ENCODE measurements around the gene FGF8.

GRCh38 chr10:101775273-101776160, at the start of gene FGF8:
- TF ChIP-seq JUND (IDR thresholded peaks at IDR 0.05; ENCODE audit: borderline replicate concordance, low read depth, low read length) (no peak), JUND (tag; IDR thresholded peaks at IDR 0.05; ENCODE audit: borderline replicate concordance, low read depth, low read length) (no peak), ETV6 (IDR thresholded peaks at IDR 0.05; ENCODE audit: borderline replicate concordance in 1 of 2, low read depth in 2 of 2, low read length in 1 of 2) (no peak), ETV6 (CRISPR knock-in tag; IDR thresholded peaks at IDR 0.05; ENCODE audit: borderline replicate concordance) (no peak), RBM14 (IDR thresholded peaks at IDR 0.05; ENCODE audit: borderline replicate concordance, insufficient read depth, low read depth, low read length) (no peak), ZNF740 (CRISPR knock-in tag; IDR thresholded peaks at IDR 0.05) (no peak), ZNF740 (tag; IDR thresholded peaks at IDR 0.05) (no peak), TEAD2 (tag; IDR thresholded peaks at IDR 0.05) (no peak), POLR2AphosphoS5 (IDR thresholded peaks at IDR 0.05; ENCODE audit: control insufficient read depth, insufficient read depth, low read depth, low read length) (no peak), SETDB1 (IDR thresholded peaks at IDR 0.05; ENCODE audit: low read length) (no peak), FOXA1 (IDR thresholded peaks at IDR 0.05; ENCODE audit: borderline replicate concordance) (no peak), POLR2A (conservative IDR thresholded peaks at IDR 0.05) (no peak)

Data from K562 (cell line).